GM18505 (cell line): Measurements from ENCODE around the gene DPH6.

Source experiments
- ATAC-seq: cut with Tn5 transposase; IDR thresholded peaks from one replicate; pipeline ENCODE4 v1.9.1; 2021; ENCODE audit not compliant: unreplicated experiment
- POLR2A ChIP-seq: IDR thresholded peaks from 4 replicates; pipeline ENCODE4 v1.6.1; 2011; ENCODE audit warnings: borderline replicate concordance; ENCODE audit not compliant: insufficient read depth, insufficient read length; ENCODE audit errors: extremely low read depth

DPH6 gene

GRCh38 chr15:35529784-35530183, 16.2 kb downstream of the DPH6 start:
- ATAC-seq = no peak
- no peak for TF ChIP-seq POLR2A

- ATAC-seq = no peak
- TF ChIP-seq POLR2A = no peak
Measured at GRCh38 chr15:35522061-35522460, 23.9 kb downstream of the DPH6 start.

DNA sequence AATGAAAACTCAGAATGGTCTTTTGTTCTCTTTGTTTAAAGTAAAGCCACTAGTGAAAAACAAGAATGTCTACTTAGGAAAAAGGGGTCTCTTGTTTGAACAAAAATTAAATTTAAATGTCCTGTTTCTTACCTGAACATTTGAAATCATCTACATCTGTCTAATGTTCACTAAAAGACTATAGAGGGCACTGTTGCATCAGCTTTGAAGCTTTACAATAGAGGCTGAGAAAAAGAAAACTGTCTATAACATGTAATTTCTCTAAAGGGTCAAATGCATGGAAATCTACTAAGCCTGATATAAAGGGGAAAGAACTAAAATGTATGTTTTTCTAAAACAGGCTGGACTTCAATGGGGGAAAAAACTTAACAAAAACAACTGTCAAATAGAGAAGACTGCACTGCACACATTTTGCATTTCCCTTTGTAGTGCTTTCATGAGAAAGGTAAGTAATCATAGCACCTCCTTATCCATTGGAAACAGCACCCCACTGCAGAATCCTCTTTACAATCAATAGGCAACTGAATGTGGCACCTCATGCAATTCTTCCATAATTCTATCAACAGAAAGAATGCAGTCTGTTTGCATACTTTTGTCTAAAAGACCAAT, 26.3 kb downstream of the DPH6 start:
- TF ChIP-seq POLR2A = no peak
- peak; percentile 77 for ATAC-seq

DNA sequence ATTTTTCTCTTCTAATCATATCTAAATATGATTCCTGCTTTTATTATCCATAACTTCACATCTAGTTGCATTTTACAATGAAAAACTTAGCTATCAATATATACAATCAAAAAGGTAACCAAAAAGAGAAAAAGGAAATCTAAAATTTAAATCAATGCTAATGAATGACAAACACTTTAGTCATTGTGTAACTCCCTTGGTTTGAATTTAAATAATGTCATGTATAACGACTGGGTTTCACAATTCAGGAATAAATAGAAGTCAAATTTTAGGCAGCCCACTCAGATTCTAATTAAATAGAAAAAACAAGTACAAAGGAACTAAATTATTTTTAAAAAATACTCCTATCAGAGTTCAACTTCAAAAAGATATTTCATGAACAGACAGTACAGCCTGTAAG, 26.9 kb downstream of the DPH6 start:
- TF ChIP-seq POLR2A = no peak
- no peak for ATAC-seq

GRCh38 chr15:35514759-35515158, 31.2 kb downstream of the DPH6 start:
- no peak for ATAC-seq
- no peak for TF ChIP-seq POLR2A

DNA sequence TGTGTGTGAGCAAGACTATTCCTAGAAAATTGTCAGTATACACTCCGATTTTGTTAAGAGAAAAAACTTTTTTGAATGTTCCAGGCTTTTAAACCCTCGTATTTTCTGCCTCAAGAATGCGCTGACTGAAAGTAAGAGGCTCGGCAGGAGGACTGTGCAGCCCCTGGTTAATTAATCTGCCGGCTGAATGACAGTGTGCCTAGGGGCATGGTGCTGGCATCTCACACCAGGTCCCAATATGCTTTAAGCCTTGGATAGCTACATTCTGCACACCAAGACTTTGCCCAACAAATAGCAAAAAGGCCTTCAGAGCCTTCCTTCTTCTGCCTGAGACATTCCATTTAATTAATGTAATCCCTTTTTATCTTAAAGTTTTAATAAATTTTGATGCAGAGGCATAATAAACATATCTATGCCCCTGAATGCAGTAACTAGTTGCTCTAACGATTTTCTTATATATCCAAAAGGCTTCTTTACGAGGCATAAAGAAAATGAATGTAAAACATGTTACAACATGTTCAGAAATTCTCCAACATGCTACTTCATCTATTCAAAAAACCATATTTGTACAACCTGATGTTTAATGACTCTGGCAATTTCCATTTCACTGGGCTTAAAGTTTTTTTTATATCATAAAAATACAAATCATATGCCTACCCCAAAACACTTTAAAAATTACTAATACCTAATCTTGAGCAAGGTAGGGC, 37.9 kb downstream of the DPH6 start:
- no peak for TF ChIP-seq POLR2A
- no peak for ATAC-seq

- TF ChIP-seq POLR2A = no peak
- no peak for ATAC-seq
Measured at GRCh38 chr15:35506272-35506870, 39.6 kb downstream of the DPH6 start.

DNA sequence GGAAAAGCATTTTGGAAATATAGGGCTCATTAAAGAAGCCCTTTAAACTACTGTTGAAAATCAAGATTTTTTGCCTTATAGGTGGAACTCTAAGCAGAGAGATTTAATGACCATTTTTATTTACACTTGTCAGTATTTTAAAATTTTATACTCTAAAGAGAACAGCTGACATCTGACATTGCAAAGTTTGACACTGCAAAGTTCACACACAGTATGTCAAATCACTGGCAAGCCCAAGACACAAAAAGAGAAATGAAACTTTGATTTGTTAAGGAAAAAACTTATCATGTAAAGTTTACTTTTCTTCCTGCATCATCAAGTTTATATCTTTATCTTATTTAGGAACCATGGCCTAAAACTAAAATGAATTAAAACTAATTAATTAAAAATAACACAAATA, 40.2 kb downstream of the DPH6 start:
- ATAC-seq = no peak
- TF ChIP-seq POLR2A = no peak

GRCh38 chr15:35505141-35505540, 40.8 kb downstream of the DPH6 start:
- no peak for TF ChIP-seq POLR2A

DNA sequence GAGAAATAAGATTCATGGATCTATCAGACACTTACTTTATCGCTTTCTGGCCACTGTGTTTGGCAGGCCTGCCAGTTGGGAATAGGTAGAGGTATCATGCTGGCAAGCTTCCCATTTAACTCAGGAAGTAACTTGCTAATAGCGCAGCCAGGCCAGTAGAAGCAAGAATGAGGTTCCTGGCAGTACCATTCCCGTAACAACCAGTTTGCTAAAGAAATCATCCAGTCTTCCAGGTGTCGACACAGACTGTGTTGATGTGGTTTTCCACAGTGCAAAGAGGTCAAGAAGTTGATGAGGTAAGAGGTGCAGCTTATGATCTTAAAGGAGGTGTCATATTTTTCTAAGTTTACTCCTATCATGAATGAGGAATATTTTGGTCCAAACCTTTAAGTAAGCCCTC, 46.2 kb downstream of the DPH6 start:
- ATAC-seq = no peak
- TF ChIP-seq POLR2A = no peak

More at GRCh38 chr15:35505141-35505540, 40.8 kb downstream of the DPH6 start:
- ATAC-seq = no peak

GRCh38 chr15:35496585-35496984, 49.4 kb downstream of the DPH6 start:
- peak; percentile 100 for ATAC-seq
- no peak for TF ChIP-seq POLR2A

- no peak for TF ChIP-seq POLR2A
- no peak for ATAC-seq
Measured at GRCh38 chr15:35495080-35495479, 50.9 kb downstream of the DPH6 start.

DNA sequence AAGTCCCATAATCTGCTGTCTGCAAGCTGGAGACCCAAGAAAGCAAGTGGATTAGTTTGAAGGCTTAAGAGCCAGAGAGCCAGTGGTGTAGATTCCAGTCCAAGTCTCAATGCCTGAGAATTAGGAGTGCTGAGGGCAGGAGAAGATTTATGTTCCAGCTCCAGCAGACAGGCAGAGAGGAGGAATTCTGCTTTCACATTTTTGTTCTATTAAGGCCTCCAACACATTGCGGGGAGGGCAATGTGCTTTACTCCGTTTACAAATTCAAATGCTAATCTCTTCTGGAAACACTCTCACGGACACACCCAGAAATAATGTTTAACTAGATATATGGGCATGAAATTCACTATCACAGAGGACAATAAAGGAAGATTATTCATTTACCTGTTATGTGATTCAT, 54.0 kb downstream of the DPH6 start:
- ATAC-seq = no peak
- TF ChIP-seq POLR2A = no peak

DNA sequence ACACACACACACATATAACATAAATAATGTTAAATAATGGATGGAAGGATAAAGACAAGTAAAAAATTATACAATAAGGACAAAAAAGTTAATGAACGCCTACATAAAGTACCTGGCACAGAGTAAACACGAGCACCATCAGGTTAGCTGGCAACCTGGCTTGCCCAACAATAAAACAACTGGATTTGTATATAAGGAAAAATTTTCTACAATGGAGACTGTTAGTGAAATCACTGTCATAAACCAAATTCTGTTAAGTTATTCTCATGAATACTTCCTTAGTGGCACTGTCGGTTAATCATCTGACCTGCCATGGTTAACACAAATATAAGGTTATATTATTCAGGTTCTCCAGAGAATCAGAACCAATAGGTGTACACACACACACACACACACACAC, 54.8 kb downstream of the DPH6 start:
- TF ChIP-seq POLR2A = no peak
- no peak for ATAC-seq
